ENCODE measurements around the gene RPL22L1.
"Not testable (repeated sequence)": the region's sequence is repeated elsewhere in the genome, so short reads cannot be mapped to it uniquely, and the experiment has no call there.

RPL22L1 gene

GRCh38 chr3:170878688-170879087 lies 8.7 kb upstream of the RPL22L1 start:
- not testable (repeated sequence) for DNase-seq (ENCODE audit: low read depth, low spot score)

- DNase-seq (ENCODE audit: low read depth, low spot score), result not testable (repeated sequence)
Observed at GRCh38 chr3:170877311-170877710, 7.3 kb upstream of the RPL22L1 start.

- DNase-seq (ENCODE audit: low read depth, low spot score), result no peak
Observed at GRCh38 chr3:170876537-170876936, 6.5 kb upstream of the RPL22L1 start.

- DNase-seq (ENCODE audit: low read depth, low spot score), result no peak
Observed at GRCh38 chr3:170869239-170869590, 780 bp downstream of the RPL22L1 start.

GRCh38 chr3:170868577-170869238 lies 1.3 kb downstream of the RPL22L1 start:
- DNase-seq (ENCODE audit: low read depth, low spot score), result no peak

- DNase-seq (ENCODE audit: low read depth, low spot score), result no peak
Observed at GRCh38 chr3:170867143-170867937, 2.7 kb downstream of the RPL22L1 start.

- DNase-seq (ENCODE audit: low read depth, low spot score), result no peak
Observed at GRCh38 chr3:170866499-170866898, 3.5 kb downstream of the RPL22L1 start.

GRCh38 chr3:170865209-170866094 lies 4.5 kb downstream of the RPL22L1 start:
- DNase-seq (ENCODE audit: low read depth, low spot score), result no peak

- no peak for DNase-seq (ENCODE audit: low read depth, low spot score)
Observed at GRCh38 chr3:170864525-170865208, 5.3 kb downstream of the RPL22L1 start.

GRCh38 chr3:170863816-170864215 lies 6.2 kb downstream of the RPL22L1 start:
- DNase-seq (ENCODE audit: low read depth, low spot score), result no peak

- DNase-seq (ENCODE audit: low read depth, low spot score), result no peak
Observed at GRCh38 chr3:170862618-170863374, 7.2 kb downstream of the RPL22L1 start.

- no peak for DNase-seq (ENCODE audit: low read depth, low spot score)
Observed at GRCh38 chr3:170858599-170858998, 11.4 kb downstream of the RPL22L1 start.

GRCh38 chr3:170852324-170852723 lies 17.7 kb downstream of the RPL22L1 start:
- no peak for DNase-seq (ENCODE audit: low read depth, low spot score)

- no peak for DNase-seq (ENCODE audit: low read depth, low spot score)
Observed at GRCh38 chr3:170848292-170848917, 21.6 kb downstream of the RPL22L1 start.

GRCh38 chr3:170844377-170844776 lies 25.6 kb downstream of the RPL22L1 start:
- no peak for DNase-seq (ENCODE audit: low read depth, low spot score)

GRCh38 chr3:170840291-170840859 lies 29.6 kb downstream of the RPL22L1 start:
- no peak for DNase-seq (ENCODE audit: low read depth, low spot score)

GRCh38 chr3:170839518-170840100 lies 30.4 kb downstream of the RPL22L1 start:
- DNase-seq (ENCODE audit: low read depth, low spot score), result no peak

- no peak for DNase-seq (ENCODE audit: low read depth, low spot score)
Observed at GRCh38 chr3:170836491-170836890, 33.5 kb downstream of the RPL22L1 start.

GRCh38 chr3:170835336-170835735 lies 34.7 kb downstream of the RPL22L1 start:
- no peak for DNase-seq (ENCODE audit: low read depth, low spot score)

GRCh38 chr3:170830580-170830979 lies 39.4 kb downstream of the RPL22L1 start:
- DNase-seq (ENCODE audit: low read depth, low spot score), result no peak

Data from activated naive CD8-positive, alpha-beta T cell treated with anti-CD3 and anti-CD28 coated beads, Interleukin-2, amount 50 U/mL, for 16 hours (primary cell).